GM23248 (cell line): ENCODE measurements around the gene CD84. TPM values are rescaled to one million over a fixed set of nuclear protein-coding genes. Genes with fewer than 3 reads are reported as not detected.
A peak's percentile ranks its signal among the peaks of the same experiment; 100 is the strongest.
"Not testable (repeated sequence)": the region's sequence is repeated elsewhere in the genome, so short reads cannot be mapped to it uniquely, and the experiment has no call there.

ENCODE experiments used
- DNase-seq: peaks from one replicate; pipeline ENCODE4 v3.0.0-alpha.2; 2015
- H2AFZ ChIP-seq: fragments of 200-600 bp; sonication (generic); 2 replicates; pipeline ENCODE4 v1.6.1; 2016; ENCODE audit warnings: antibody characterized with exemption
- H3F3A ChIP-seq: fragments of 200-600 bp; sonication (generic); 2 replicates; pipeline ENCODE4 v1.6.1; 2016; ENCODE audit warnings: mild to moderate bottlenecking, antibody characterized with exemption, mixed run types; ENCODE audit not compliant: insufficient read depth
- H3K27ac ChIP-seq: fragments of 200-600 bp; sonication (generic); 2 replicates; pipeline ENCODE4 v1.5.1; 2016; ENCODE audit warnings: mild to moderate bottlenecking
- H3K27me3 ChIP-seq: fragments of 200-600 bp; sonication (generic); replicated peaks from 2 replicates; pipeline ENCODE4 v1.6.1; 2016; ENCODE audit warnings: mild to moderate bottlenecking; ENCODE audit not compliant: insufficient read depth
- H3K36me3 ChIP-seq: fragments of 200-600 bp; sonication (generic); 2 replicates; pipeline ENCODE4 v1.6.1; 2016; ENCODE audit warnings: low read depth, mild to moderate bottlenecking
- H3K4me1 ChIP-seq: fragments of 200-600 bp; sonication (generic); 2 replicates; pipeline ENCODE4 v1.6.1; 2016; ENCODE audit warnings: mild to moderate bottlenecking; ENCODE audit not compliant: insufficient read depth
- H3K4me2 ChIP-seq: fragments of 200-600 bp; sonication (generic); one replicate; pipeline ENCODE4 v1.6.1; 2016; ENCODE audit warnings: mild to moderate bottlenecking; ENCODE audit not compliant: unreplicated experiment
- H3K4me3 ChIP-seq: fragments of 200-600 bp; sonication (generic); 2 replicates; pipeline ENCODE4 v1.5.1; 2016; ENCODE audit warnings: mild to moderate bottlenecking
- H3K79me2 ChIP-seq: fragments of 200-600 bp; sonication (generic); 2 replicates; pipeline ENCODE4 v1.6.1; 2016; ENCODE audit warnings: mild to moderate bottlenecking; ENCODE audit not compliant: insufficient read depth
- H3K9ac ChIP-seq: fragments of 200-600 bp; sonication (generic); 2 replicates; pipeline ENCODE4 v1.6.1; 2016; ENCODE audit warnings: mild to moderate bottlenecking
- H3K9me2 ChIP-seq: fragments of 200-600 bp; sonication (generic); 2 replicates; pipeline ENCODE4 v1.6.1; 2016; ENCODE audit warnings: mixed run types, mild to moderate bottlenecking, moderate library complexity; ENCODE audit not compliant: insufficient read depth
- H3K9me3 ChIP-seq: fragments of 200-600 bp; sonication (generic); one replicate; pipeline ENCODE4 v1.6.1; 2017; ENCODE audit warnings: low read depth
- H4K20me1 ChIP-seq: fragments of 200-600 bp; sonication (generic); 2 replicates; pipeline ENCODE4 v1.6.0; 2016; ENCODE audit not compliant: insufficient read depth
- EZH2 ChIP-seq: fragments of 200-600 bp; sonication (generic); IDR thresholded peaks from 2 replicates; pipeline ENCODE4 v1.6.1; 2018; ENCODE audit warnings: antibody characterized with exemption, mild to moderate bottlenecking; ENCODE audit not compliant: insufficient read depth, poor library complexity, severe bottlenecking
- EZH2phosphoT487 ChIP-seq: fragments of 200-600 bp; sonication (generic); IDR thresholded peaks from 2 replicates; pipeline ENCODE4 v1.6.1; 2018; ENCODE audit warnings: antibody characterized with exemption, moderate library complexity, mild to moderate bottlenecking, low read depth; ENCODE audit not compliant: insufficient read depth
- WGBS, 2 experiments: methylation state at CpG; one replicate each; pipeline ENCODE4 v1.1.6; 2015 to 2017; ENCODE audit warnings: low lambda C conversion rate in 2 of 2, low coverage in 1 of 2; ENCODE audit errors: missing lambda C conversion rate in 2 of 2; 5-methylcytosine and 5-hydroxymethylcytosine counted together
- in situ Hi-C: fragments of 300-500 bp; cut with MboI; formaldehyde crosslinking; loops from 2 replicates; pipeline ENCODE4 v1.15.0; 2020
- polyA plus RNA-seq: library from polyadenylated mRNA; unstranded; fragments of >200 nt; fragmentation: Nextera tagmentation; extraction: Ambion mirVana; gene quantifications from 2 replicates; pipeline ENCODE4 v1.2.1, GENCODE V29; 2016
- total RNA-seq: library from RNA; depleted of rRNA; stranded (reverse); fragments of >200 nt; shearing (Covaris generic); gene quantifications from 2 replicates; pipeline ENCODE4 v1.2.3, GENCODE V29; 2014

CD84 gene
- total and polyA plus RNA-seq, 2 experiments from 2014 or later: not detected

DNA sequence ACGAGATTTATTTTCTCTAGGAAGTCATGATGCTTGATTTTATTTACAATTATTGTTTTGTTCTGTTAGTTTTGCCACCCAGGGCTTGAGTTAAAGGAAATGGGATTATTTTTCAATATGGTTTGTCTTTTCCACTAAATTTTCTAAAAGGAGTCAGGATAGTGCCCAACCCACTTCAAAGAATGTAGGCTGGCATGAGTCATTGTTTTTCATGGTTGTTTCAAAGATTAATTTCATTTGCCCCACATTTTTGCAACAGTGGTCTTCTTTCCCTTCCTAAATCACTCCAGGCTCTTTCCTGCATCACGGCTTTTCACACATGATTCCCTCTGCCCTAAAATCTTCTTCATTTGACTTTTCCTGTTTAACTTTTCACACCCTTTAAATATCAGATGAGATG is 58.7 kb downstream of the CD84 start:
- TF ChIP-seq EZH2: no peak
- no peak for TF ChIP-seq EZH2phosphoT487
- DNase-seq: peak; percentile 7
- Histone ChIP-seq H2AFZ (no peak overlapping the region), H3K4me2 (no peak overlapping the region), H3K4me1 (no peaks in the 10 kb centered on the region), H3K27me3 (no peaks in the 10 kb centered on the region), H3K27ac (no peak overlapping the region), H3K9me3 (no peaks in the 10 kb centered on the region), H3K4me3 (no peak overlapping the region), H3K9ac (no peak overlapping the region), H4K20me1 (no peaks in the 10 kb centered on the region), H3F3A (no peaks in the 10 kb centered on the region), H3K36me3 (no peaks in the 10 kb centered on the region), H3K9me2 (no peaks in the 10 kb centered on the region), H3K79me2 (no peaks in the 10 kb centered on the region)
- WGBS, 2 experiments: 0 to 4% methylated on average over 2 of the region's 2 CpGs
- in situ Hi-C loops: no loop called here

DNA sequence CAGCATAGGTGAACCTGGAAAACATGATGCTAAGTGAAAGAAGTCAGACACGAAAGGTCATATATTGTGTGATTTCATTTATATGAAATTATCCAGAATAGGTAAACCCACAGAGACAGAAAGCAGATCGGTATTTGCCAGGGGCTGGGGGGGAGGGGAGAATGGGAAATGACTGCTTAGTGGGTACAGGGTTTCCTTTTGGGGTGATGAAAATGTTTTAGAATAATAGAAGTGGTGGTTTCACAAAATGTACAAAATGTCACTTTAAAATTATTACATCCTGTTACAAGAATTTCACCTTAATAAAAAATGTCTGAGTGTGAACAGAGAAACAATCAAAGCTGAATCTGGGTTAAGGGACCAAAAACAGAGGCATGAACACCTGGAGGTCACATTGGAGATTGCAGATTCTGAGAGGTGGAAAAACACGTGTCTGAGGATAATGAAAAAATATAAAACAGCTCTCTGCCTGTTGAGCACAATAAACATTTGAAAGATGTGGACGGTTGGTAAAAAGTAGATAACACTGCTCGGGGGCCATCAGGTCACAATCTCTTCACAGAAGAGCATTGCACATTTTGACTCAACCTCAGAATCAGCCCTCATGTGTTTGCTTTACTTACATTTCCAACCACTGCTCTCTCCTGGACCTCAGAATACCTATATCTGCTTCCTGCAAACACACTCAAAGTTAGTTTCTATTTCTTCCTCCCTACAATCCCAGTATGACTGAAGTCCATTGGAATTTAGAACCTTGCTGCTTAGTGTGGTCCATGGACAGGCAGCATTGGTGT is 59.5 kb downstream of the CD84 start:
- Histone ChIP-seq H3K36me3 (no peaks in the 10 kb centered on the region), H3K9me2 (no peaks in the 10 kb centered on the region), H3K79me2 (no peaks in the 10 kb centered on the region), H3F3A (no peaks in the 10 kb centered on the region), H3K4me2 (no peak overlapping the region), H3K4me1 (no peaks in the 10 kb centered on the region), H3K4me3 (no peak overlapping the region), H3K9me3 (no peaks in the 10 kb centered on the region), H3K27me3 (no peaks in the 10 kb centered on the region), H2AFZ (no peak overlapping the region), H4K20me1 (no peaks in the 10 kb centered on the region), H3K9ac (no peak overlapping the region), H3K27ac (no peak overlapping the region)
- in situ Hi-C loops: no loop called here
- 19 to 20% methylated on average over 5 of the region's 5 CpGs for WGBS, 2 experiments
- no peak for DNase-seq
- TF ChIP-seq EZH2phosphoT487: no peak
- no peak for TF ChIP-seq EZH2

DNA sequence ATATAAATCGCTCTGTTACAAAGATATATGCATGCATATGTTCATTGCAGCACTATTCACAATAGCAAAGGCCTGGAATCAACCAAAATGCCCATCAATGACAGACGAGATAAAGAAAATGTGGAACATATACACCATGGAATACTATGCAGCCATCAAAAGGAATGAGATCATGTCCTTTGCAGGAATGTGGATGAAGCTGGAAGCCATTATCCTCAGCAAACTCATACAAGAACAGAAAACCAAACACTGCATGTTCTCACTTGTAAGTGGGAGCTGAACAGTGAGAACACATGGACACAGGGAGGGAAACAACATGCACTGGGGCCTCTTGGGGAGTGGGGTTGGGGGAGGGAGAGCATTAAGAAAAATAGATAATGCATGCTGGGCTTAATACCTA is 61.8 kb downstream of the CD84 start:
- H3K27ac ChIP-seq, H3K36me3 ChIP-seq, H3F3A ChIP-seq, DNase-seq, H3K4me2 ChIP-seq, in situ Hi-C loops, H3K4me1 ChIP-seq, H4K20me1 ChIP-seq, H3K4me3 ChIP-seq, H3K27me3 ChIP-seq, H2AFZ ChIP-seq, H3K79me2 ChIP-seq, H3K9me3 ChIP-seq, H3K9ac ChIP-seq, H3K9me2 ChIP-seq: not testable (repeated sequence)
- 4 to 7% methylated on average over 2 of the region's 2 CpGs for WGBS, 2 experiments

DNA sequence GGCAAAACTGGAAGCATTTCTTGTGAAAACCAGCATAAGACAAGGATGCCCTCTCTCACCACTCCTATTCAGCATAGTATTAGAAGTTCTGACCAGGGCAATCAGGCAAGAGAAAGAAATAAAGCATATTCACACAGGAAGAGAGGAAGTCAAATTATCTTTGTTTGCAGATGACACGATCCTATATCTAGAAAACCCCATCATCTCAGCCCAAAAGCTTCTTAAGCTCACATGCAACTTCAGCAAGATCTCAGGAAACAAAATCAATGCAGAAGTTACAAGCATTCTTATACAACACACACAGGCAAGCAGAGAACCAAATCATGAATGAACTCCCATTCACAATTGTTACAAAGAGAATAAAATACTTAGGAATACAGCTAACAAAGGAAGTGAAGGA is 63.4 kb downstream of the CD84 start:
- H3K27ac ChIP-seq, DNase-seq, in situ Hi-C loops, H2AFZ ChIP-seq, H3K4me1 ChIP-seq, H3K27me3 ChIP-seq, H3K36me3 ChIP-seq, H3K9me3 ChIP-seq, H4K20me1 ChIP-seq, H3K4me3 ChIP-seq, H3K9ac ChIP-seq, H3K9me2 ChIP-seq, H3F3A ChIP-seq, H3K4me2 ChIP-seq, H3K79me2 ChIP-seq: not testable (repeated sequence)
- WGBS, 2 experiments: 0% methylated on average over 1 of the region's 1 CpG

DNA sequence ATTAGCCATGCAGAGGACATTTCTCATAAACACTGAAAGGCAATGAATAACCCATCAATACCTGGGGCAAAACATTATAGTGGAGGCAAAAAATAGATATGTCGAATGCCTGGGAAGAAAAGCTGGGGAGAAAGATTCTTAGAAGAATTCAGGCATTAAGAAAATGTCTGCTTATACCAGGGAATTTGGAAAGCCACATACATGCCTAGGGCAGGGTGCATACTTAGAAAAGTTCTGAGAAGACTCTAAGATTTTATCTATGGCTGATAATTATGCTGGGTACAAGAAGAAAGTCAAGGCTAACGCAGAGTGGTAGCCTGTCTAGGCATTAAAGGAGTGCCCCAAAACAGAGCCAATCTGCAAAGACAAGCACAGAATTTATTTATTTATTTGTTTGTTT is 74.6 kb downstream of the CD84 start:
- Histone ChIP-seq H3K4me3 (no peak overlapping the region), H3K9me2 (no peaks in the 10 kb centered on the region), H3K9me3 (no peaks in the 10 kb centered on the region), H3K27me3 (no peaks in the 10 kb centered on the region), H3K79me2 (no peaks in the 10 kb centered on the region), H2AFZ (no peak overlapping the region), H3K36me3 (no peaks in the 10 kb centered on the region), H3F3A (no peaks in the 10 kb centered on the region), H3K9ac (no peak overlapping the region), H3K4me1 (no peaks in the 10 kb centered on the region), H3K27ac (no peak overlapping the region), H4K20me1 (no peaks in the 10 kb centered on the region), H3K4me2 (no peak overlapping the region)
- in situ Hi-C loops: no loop called here
- WGBS, 2 experiments: 10 to 13% methylated on average over 2 of the region's 2 CpGs
- DNase-seq: no peak
- TF ChIP-seq EZH2phosphoT487: no peak
- TF ChIP-seq EZH2: no peak
